Left kidney (tissue), 2 donors: ENCODE measurements around the gene PDE11A. TPM values are rescaled to one million over a fixed set of nuclear protein-coding genes. Genes with fewer than 3 reads are reported as not detected.

Experiments
- DNase-seq: peaks from one replicate; pipeline ENCODE4 v3.0.0-alpha.2; 2013
- polyA plus RNA-seq: library from polyadenylated mRNA; unstranded; fragments of 120-200 nt; gene quantifications from one replicate; pipeline ENCODE4 v1.2.1, GENCODE V29; 2013; ENCODE audit not compliant: insufficient read length

The PDE11A gene
- polyA plus RNA-seq, 1 donor, result 9.4 TPM

DNA sequence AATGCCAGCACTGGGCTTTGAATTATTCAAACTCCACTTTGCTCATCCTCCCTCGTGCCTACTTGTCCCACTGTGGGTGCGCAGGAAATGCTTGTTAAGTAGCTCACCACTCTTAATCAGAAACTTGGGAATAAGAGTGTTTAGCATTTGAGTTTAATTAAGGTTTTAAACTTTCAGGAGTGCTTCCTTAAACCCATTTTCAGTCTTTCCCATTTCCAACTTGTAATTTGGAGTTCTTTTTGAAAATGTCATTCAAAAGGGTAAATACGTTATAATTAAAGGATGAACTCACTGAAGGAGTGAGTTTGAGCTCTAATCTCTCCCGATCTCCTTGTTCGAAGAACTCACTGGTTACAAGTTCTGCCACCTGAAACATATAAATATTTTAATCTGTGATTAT lies 403.4 kb downstream of the PDE11A start:
- no peak for DNase-seq

DNA sequence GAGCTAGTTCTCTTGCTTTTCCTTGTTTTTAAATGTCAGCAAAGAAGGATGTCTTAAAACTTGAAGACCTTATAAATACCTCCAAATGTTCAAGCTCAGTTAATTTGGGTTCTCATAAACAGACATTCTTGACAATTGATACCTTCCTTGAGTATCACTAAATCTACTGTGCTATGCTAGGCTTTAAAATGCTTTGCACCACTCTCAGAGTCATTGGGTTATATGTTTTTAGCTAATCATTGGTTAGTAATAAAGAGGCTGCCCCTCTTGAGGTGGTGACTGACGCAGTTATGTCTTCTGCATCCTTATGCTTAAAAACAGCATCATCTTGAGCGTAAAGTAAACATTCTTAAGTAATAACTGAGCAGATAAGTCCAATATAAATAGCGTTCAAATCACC lies 404.0 kb downstream of the PDE11A start:
- DNase-seq, result no peak

- no peak for DNase-seq
Observed at GRCh38 chr2:177667626-177668025, 405.0 kb downstream of the PDE11A start.

- DNase-seq, result no peak
Observed at GRCh38 chr2:177666408-177666807, 406.2 kb downstream of the PDE11A start.

- DNase-seq, result no peak
Observed at GRCh38 chr2:177665948-177666347, 406.6 kb downstream of the PDE11A start.

- DNase-seq, result no peak
Observed at GRCh38 chr2:177665328-177665727, 407.2 kb downstream of the PDE11A start.

- no peak for DNase-seq
Observed at GRCh38 chr2:177662895-177663294, 409.7 kb downstream of the PDE11A start.

- DNase-seq, result no peak
Observed at GRCh38 chr2:177660742-177661141, 411.8 kb downstream of the PDE11A start.

- no peak for DNase-seq
Observed at GRCh38 chr2:177658309-177658708, 414.3 kb downstream of the PDE11A start.

GRCh38 chr2:177651833-177652232 lies 420.7 kb downstream of the PDE11A start:
- DNase-seq, result no peak

DNA sequence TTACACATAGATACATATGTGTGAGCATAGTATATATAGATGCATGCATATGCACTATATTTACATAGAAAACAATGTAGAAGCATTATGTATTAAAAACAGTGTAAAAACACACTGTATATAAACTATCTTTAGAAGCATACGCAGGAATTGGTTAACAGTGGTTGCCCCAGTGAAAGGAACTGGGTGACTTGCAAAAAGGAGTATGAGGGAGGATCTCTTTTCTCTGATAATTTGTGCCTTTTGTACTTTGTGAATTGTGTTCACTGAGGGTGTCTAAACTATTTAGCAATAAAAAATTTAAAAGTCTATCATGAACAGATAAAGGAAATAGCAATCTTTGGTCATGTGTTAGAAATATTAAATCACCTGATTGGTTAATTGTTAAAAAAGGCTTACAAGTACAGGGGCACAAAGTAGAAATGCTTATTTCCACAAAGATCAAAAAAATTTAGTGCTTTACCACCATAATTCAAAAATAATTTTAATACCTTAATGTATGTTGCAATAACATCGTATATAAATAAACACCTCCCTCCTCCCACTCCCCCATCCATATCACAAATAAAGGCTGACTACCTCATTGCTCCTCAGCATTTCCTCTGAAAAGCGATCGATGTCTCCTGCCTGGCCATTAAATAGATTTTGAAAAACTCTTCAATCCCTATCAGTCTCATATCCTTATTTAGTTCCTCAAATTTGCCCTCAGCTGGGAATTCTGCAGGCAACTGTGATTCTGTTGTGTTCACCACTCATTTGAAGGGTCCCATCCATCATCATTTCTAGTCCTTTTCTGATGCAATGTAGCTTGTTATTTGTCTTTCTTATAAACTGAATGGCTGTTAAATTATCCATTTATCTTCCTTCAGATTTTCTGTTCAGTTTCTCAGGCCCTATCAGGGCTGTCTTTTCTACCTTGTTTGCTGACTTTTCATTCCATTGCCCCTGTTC lies 422.7 kb downstream of the PDE11A start:
- no peak for DNase-seq

DNA sequence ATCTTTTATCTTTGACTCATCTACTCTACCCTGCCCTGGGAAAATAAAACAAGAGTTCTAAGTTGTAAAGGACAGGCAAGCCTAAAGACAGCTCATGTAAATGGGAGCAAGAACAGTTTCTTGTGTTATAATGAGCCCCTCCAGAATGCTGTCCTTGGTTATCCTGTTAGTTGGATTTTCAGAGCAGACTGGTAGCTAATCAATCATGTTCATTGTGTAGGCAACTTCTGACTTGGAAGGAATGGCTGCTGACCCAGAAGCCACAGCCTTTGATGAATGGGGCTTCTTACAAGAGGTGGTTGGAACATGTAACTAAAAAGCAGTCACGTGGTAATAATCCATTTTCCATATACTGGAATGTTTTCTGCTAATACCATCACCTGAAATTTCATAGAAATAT lies 425.8 kb downstream of the PDE11A start:
- DNase-seq, result no peak

GRCh38 chr2:177646241-177646640 lies 426.3 kb downstream of the PDE11A start:
- DNase-seq, result no peak

DNA sequence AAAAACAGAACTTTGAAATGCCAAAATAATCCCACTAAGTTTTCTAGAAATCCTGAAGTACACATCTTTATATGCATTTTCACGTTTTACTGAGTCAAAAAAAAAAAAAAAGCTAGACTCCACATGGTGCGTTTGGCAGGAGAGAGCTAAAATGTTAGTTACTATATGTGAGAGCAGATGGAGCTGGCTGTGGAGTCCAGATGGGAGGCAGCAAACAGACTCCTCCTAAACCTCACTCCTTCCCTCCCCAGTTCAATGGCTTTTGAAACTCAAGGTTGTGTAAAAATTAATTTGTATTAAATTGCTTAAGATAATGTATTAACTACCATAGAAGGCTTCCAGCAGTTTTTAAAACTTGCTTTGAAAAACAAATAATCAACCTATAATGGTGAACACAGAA lies 431.2 kb downstream of the PDE11A start:
- DNase-seq, result no peak

DNA sequence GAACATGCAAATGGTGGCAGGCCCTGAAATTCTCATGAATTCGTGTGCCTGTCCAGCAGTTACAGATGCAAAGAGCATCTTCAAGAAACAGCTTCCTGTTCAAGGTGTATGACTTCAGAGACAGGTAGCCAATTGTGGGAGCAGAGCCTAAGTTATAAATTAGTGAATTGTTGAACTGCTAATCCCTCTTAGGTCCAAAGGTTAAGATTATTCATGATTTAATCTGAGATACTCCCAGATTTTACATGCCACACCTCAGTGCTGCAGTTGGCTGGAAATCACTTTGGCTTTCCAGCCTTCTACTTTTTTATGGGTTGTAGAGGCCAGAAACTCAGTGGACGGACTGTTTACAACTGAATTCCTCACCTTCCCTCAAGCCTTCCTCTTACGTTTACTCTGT lies 432.2 kb downstream of the PDE11A start:
- no peak for DNase-seq

DNA sequence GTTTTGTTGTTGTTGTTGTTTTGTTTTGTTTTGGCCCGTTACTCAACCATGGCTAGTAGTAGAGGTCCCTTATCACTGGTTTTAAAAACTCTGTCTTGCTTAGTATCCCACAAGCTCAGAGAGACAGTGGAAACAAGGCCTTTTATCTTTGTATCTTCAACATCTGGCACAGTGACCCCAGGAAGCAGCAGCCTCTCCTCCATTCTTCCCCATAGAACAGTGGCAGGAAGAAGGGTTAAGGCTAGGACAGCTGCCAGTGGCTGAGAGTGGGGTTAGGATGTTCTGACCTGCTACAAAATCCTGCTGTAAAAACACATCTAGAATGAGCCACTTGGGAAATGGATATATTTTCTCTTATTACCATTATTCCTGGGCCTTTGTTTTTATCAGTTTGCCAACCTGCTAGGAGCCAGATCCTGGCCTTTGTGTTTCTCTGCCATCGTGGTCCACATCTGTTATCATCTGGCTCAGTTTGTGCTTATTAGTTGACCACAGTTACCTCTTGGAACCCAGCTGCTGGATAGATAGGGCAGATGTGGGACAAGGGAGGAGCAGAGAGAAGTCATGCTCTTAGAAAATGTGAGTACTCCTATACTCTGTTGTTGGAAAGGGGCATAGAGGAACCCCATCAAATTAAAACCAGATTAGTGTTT lies 433.2 kb downstream of the PDE11A start:
- DNase-seq, result no peak

- no peak for DNase-seq
Observed at GRCh38 chr2:177638507-177638906, 434.1 kb downstream of the PDE11A start.

GRCh38 chr2:177636672-177637071 lies 435.9 kb downstream of the PDE11A start:
- no peak for DNase-seq

DNA sequence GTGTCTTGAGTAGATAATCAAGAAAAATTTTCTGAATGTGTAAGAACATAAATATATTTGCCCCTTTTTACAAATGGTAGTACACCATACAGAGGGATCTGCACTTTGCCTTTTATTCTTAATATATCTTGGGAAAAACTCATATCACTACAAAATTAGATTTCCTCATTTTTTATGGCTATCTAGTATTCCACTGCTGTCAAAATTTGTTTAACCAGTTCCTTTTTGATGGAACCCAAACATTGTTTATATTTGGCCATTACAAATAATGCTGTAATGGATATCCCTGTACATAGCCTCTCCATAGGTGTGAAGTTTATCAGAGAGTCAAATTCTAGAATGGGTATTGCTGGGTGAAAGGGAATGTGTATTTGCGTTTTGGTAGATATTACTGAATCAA lies 436.9 kb downstream of the PDE11A start:
- DNase-seq, result no peak

GRCh38 chr2:177633910-177634294 lies 438.7 kb downstream of the PDE11A start:
- DNase-seq, result no peak

GRCh38 chr2:177633111-177633510 lies 439.5 kb downstream of the PDE11A start:
- DNase-seq, result no peak

- no peak for DNase-seq
Observed at GRCh38 chr2:177631680-177632079, 440.9 kb downstream of the PDE11A start.

GRCh38 chr2:177629357-177630024 lies 443.1 kb downstream of the PDE11A start:
- DNase-seq, result no peak
